Erythroblast (primary cell): ENCODE data around the gene CYP26B1.

ENCODE experiments used
- GATA1 ChIP-seq: IDR thresholded peaks from 2 replicates; pipeline ENCODE4 v1.6.1; 2011; ENCODE audit warnings: low read depth, mild to moderate bottlenecking, control low read depth, low read length, moderate library complexity
- POLR2A ChIP-seq: IDR thresholded peaks from 2 replicates; pipeline ENCODE4 v1.6.1; 2011; ENCODE audit warnings: mild to moderate bottlenecking, low read length

DNA sequence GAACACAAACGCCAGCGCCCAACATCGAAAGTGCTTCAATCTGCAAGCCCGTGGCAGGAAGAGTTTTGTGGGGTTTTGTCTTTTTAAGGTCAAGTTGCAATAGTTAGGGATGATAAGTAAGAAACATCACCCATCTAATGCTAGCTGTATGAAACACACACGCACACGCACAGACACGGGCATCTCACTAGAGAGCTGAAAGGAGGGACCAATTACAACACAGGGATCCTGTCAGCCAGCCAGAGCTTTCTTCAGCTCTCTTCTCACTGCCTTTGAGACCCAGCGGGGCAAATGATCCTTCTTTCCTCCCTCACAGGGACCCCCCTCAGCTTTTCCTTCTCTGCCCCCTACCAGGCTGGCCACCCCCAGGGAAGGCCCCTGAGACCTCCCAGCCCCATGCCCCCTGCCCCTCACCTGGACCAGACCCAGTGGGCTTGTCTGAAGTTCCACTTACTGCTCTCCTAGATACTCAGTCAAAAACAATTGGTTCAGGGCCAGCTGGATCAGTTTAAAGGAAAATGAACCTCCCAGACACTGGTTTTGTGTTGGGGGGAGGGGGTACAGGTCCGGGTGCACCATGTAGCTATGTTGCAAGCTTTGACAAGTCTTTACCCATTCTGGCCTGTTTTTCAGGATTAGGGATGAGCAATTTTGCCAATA, 17.9 kb downstream of the CYP26B1 start:
- TF ChIP-seq POLR2A (no peak), GATA1 (no peak)
